Measurements from ENCODE around the gene PARVG.

The PARVG gene

GRCh38 chr22:44199866-44200265 lies 19.1 kb downstream of the PARVG start:
- DNase-seq = no peak

GRCh38 chr22:44200451-44200850 lies 19.7 kb downstream of the PARVG start:
- no peak for DNase-seq

- DNase-seq = no peak
Observed at GRCh38 chr22:44200855-44201550, 20.3 kb downstream of the PARVG start.

- DNase-seq = no peak
Observed at GRCh38 chr22:44201665-44202064, 20.9 kb downstream of the PARVG start.

GRCh38 chr22:44202261-44202789 lies 21.6 kb downstream of the PARVG start:
- no peak for DNase-seq

- DNase-seq = no peak
Observed at GRCh38 chr22:44203203-44203602, 22.5 kb downstream of the PARVG start.

GRCh38 chr22:44204739-44205515 lies 24.2 kb downstream of the PARVG start:
- no peak for DNase-seq

- DNase-seq = no peak
Observed at GRCh38 chr22:44205516-44206329, 25.0 kb downstream of the PARVG start.

- DNase-seq = no peak
Observed at GRCh38 chr22:44206330-44206645, 25.6 kb downstream of the PARVG start.

- DNase-seq = no peak
Observed at GRCh38 chr22:44206696-44207095, 26.0 kb downstream of the PARVG start.

- DNase-seq = no peak
Observed at GRCh38 chr22:44207173-44207980, 26.7 kb downstream of the PARVG start.

GRCh38 chr22:44207981-44208317 lies 27.2 kb downstream of the PARVG start:
- no peak for DNase-seq

- no peak for DNase-seq
Observed at GRCh38 chr22:44209343-44209742, 28.6 kb downstream of the PARVG start.

GRCh38 chr22:44210722-44211121 lies 30.0 kb downstream of the PARVG start:
- DNase-seq = no peak

- no peak for DNase-seq
Observed at GRCh38 chr22:44211256-44211945, 30.7 kb downstream of the PARVG start.

- DNase-seq = no peak
Observed at GRCh38 chr22:44211946-44212930, 31.5 kb downstream of the PARVG start.

- no peak for DNase-seq
Observed at GRCh38 chr22:44212936-44213335, 32.2 kb downstream of the PARVG start.

GRCh38 chr22:44213489-44214043 lies 32.8 kb downstream of the PARVG start:
- no peak for DNase-seq

- DNase-seq = no peak
Observed at GRCh38 chr22:44214187-44214586, 33.5 kb downstream of the PARVG start.

- DNase-seq = no peak
Observed at GRCh38 chr22:44214764-44215163, 34.0 kb downstream of the PARVG start.
